ENCODE measurements around the gene PIF1. TPM values are rescaled to one million over a fixed set of nuclear protein-coding genes. Genes with fewer than 3 reads are reported as not detected.

Gene PIF1
- total RNA-seq, 1 experiment from 2014 or later: 74.4 TPM

DNA sequence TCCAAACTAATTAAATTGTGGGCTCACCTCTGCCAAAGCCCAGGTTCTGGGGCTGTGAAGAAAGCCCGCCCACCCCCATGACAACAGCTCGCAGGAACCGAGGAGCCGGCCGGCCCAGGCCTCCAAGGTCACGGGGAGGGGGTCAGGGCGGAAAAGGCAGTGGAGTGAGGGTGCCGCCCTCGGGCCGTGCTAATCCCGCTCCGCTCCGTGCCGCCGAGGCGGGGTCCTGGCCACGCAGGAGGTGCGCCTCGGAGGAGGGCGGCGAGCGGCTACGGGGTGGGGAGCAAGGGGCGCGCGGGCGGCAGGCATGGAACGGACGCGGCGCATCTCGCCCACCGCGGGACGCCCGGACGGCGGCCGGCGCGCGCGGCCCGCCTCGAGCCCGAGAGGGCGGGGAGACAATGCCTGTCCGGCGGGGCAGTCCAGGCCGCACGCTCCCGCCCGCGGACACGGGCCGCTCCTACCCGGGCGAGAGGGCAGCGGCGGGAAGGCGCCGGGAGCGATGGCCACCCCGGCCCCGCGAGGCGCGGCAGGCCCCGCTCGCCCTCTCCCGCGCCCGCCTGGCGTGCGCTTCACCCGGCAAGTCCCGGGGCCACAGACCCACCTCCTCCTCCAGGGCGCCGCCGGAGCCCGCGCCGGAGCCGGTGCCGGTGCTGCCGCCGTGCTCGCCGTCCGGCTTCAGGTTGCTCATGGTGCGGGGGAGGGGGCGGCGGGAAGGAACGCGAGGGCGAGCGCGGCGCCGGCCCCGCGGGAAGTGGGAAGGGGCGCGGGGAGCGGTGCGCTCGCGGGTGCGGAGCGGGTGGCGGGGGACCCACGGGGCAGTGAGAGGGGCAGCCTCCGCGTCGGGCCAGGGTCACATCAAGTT lies 50.6 kb downstream of the PIF1 start:
- H3T11ph ChIP-seq (ENCODE audit: low read length): no peak overlapping the region
- H3K9ac ChIP-seq (ENCODE audit: extremely low read depth, insufficient read length, low read length): peak overlapping the region; percentile 74
- Mint-ChIP-seq H3K36me3 (ENCODE audit: insufficient read depth in 1 of 3, low read depth in 3 of 3) (peaks cover 4 to 7% (median 6%) of the 10 kb centered on the region in 3 experiments; a peak in 5 of 7 replicates), H3K27me3 (ENCODE audit: low read depth) (no peaks in the 10 kb centered on the region), H3K4me3 (peak overlapping the region; percentile 88 to 99), H3K9me3 (no peaks in the 10 kb centered on the region), H3K4me1 (peaks cover 54 to 57% of the 10 kb centered on the region in 2 experiments), H3K27ac (peak overlapping the region; percentile 83 to 99 (median 94); a peak in 6 of 7 replicates)
- H4K91ac ChIP-seq (ENCODE audit: insufficient read length, low read depth, low read length): no peak overlapping the region
- no CpG with 5 or more reads among the region's 115 CpGs for WGBS (ENCODE audit: extremely low coverage, insufficient read length, low lambda C conversion rate)
- no peak overlapping the region for H2AFZ ChIP-seq (ENCODE audit: low read length)
- peaks cover 22% of the 10 kb centered on the region; the same call in 1 of the 2 replicates for H3K4me1 ChIP-seq (ENCODE audit: insufficient read depth, low read length)
- no peak overlapping the region for H2BK15ac ChIP-seq (ENCODE audit: low read depth, low read length)
- H3K23me2 ChIP-seq (ENCODE audit: insufficient read length, low read depth, low read length, poor library complexity, severe bottlenecking): peaks cover 17% of the 10 kb centered on the region
- H2BK120ac ChIP-seq (ENCODE audit: low read depth, low read length, poor library complexity, severe bottlenecking): no peak overlapping the region
- H3K79me2 ChIP-seq (ENCODE audit: insufficient read depth, low read length): peaks cover 48% of the 10 kb centered on the region
- H2BK5ac ChIP-seq (ENCODE audit: insufficient read length, low read length): no peak overlapping the region
- no peak overlapping the region for H3K27ac ChIP-seq (ENCODE audit: insufficient read length, low read depth, low read length)
- H3K4ac ChIP-seq (ENCODE audit: low read depth, low read length): no peak overlapping the region
- no peaks in the 10 kb centered on the region for H4K20me1 ChIP-seq (ENCODE audit: control insufficient read depth, insufficient read depth, insufficient read length)
- peak overlapping the region; percentile 77 for H3K4me2 ChIP-seq (ENCODE audit: insufficient read depth, insufficient read length, low read length)
- no peak overlapping the region for H2BK12ac ChIP-seq (ENCODE audit: insufficient read length, low read depth, low read length)
- no peaks in the 10 kb centered on the region for H3K79me1 ChIP-seq (ENCODE audit: insufficient read depth, low read depth, low read length, poor library complexity, severe bottlenecking)
- H4K5ac ChIP-seq (ENCODE audit: insufficient read length, low read depth, low read length): no peak overlapping the region
- no peak for DNase-seq
- H2AK5ac ChIP-seq (ENCODE audit: insufficient read length, low read length): no peak overlapping the region
- no peaks in the 10 kb centered on the region for H3K9me3 ChIP-seq (ENCODE audit: control insufficient read depth, low read depth, low read length)
- H3K18ac ChIP-seq (ENCODE audit: insufficient read length, low read depth, low read length): peak overlapping the region; percentile 10
- peak overlapping the region; percentile 14 for H3K14ac ChIP-seq (ENCODE audit: insufficient read depth, low read length)
- H3K56ac ChIP-seq (ENCODE audit: insufficient read length, low read depth, low read length): no peak overlapping the region
- no peak overlapping the region for H4K8ac ChIP-seq (replicated peaks; ENCODE audit: insufficient read length, low read depth, low read length)
- no peak overlapping the region for H3K23ac ChIP-seq (ENCODE audit: insufficient read length, low read depth, low read length)
- H2BK20ac ChIP-seq (ENCODE audit: low read depth, low read length, poor library complexity, severe bottlenecking): no peak overlapping the region
- TF ChIP-seq, protein P1, sequence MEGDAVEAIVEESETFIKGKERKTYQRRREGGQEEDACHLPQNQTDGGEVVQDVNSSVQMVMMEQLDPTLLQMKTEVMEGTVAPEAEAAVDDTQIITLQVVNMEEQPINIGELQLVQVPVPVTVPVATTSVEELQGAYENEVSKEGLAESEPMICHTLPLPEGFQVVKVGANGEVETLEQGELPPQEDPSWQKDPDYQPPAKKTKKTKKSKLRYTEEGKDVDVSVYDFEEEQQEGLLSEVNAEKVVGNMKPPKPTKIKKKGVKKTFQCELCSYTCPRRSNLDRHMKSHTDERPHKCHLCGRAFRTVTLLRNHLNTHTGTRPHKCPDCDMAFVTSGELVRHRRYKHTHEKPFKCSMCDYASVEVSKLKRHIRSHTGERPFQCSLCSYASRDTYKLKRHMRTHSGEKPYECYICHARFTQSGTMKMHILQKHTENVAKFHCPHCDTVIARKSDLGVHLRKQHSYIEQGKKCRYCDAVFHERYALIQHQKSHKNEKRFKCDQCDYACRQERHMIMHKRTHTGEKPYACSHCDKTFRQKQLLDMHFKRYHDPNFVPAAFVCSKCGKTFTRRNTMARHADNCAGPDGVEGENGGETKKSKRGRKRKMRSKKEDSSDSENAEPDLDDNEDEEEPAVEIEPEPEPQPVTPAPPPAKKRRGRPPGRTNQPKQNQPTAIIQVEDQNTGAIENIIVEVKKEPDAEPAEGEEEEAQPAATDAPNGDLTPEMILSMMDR (conservative IDR thresholded peaks at IDR 0.05): no peak
- no peaks in the 10 kb centered on the region for H3K27me3 ChIP-seq (ENCODE audit: insufficient read depth, low read length)

Measured in H9 (cell line).